ENCODE measurements around the gene CHST11. TPM values are rescaled to one million over a fixed set of nuclear protein-coding genes. Genes with fewer than 3 reads are reported as not detected.

CHST11 gene
- total RNA-seq, 1 experiment from 2014 or later: 6.7 TPM

- H3K9me3 ChIP-seq (ENCODE audit: control insufficient read depth, low read depth, low read length): no peaks in the 10 kb centered on the region
- no peaks in the 10 kb centered on the region for H3K23me2 ChIP-seq (ENCODE audit: insufficient read length, low read depth, low read length, poor library complexity, severe bottlenecking)
- H3K14ac ChIP-seq (ENCODE audit: insufficient read depth, low read length): peak overlapping the region; percentile 6; the same call in 1 of the 2 replicates
- no peak overlapping the region for H2BK120ac ChIP-seq (ENCODE audit: low read depth, low read length, poor library complexity, severe bottlenecking)
- H4K8ac ChIP-seq (replicated peaks; ENCODE audit: insufficient read length, low read depth, low read length): no peak overlapping the region
- no peak overlapping the region for H3K23ac ChIP-seq (ENCODE audit: insufficient read length, low read depth, low read length)
- H4K91ac ChIP-seq (ENCODE audit: insufficient read length, low read depth, low read length): no peak overlapping the region
- no peak overlapping the region for H3K9ac ChIP-seq (ENCODE audit: extremely low read depth, insufficient read length, low read length)
- no peak overlapping the region for H2BK5ac ChIP-seq (ENCODE audit: insufficient read length, low read length)
- no peaks in the 10 kb centered on the region for H3K27me3 ChIP-seq (ENCODE audit: insufficient read depth, low read length)
- H3K27ac Mint-ChIP-seq: peak overlapping the region in 1 of 3 experiments; percentile 42; a peak in 2 of 7 replicates
- no peaks in the 10 kb centered on the region for H3K9me3 Mint-ChIP-seq
- H3K79me2 ChIP-seq (ENCODE audit: insufficient read depth, low read length): no peaks in the 10 kb centered on the region
- no peak for DNase-seq
- no peak overlapping the region for H3K4ac ChIP-seq (ENCODE audit: low read depth, low read length)
- no peak overlapping the region for H2BK12ac ChIP-seq (ENCODE audit: insufficient read length, low read depth, low read length)
- no peak overlapping the region for H3K27ac ChIP-seq (ENCODE audit: insufficient read length, low read depth, low read length)
- H3K4me1 Mint-ChIP-seq: peaks cover 29 to 51% of the 10 kb centered on the region in 2 experiments
- TF ChIP-seq CTCF (conservative IDR thresholded peaks at IDR 0.05): no peak
- H3K18ac ChIP-seq (ENCODE audit: insufficient read length, low read depth, low read length): no peak overlapping the region
- H3K4me3 Mint-ChIP-seq: no peak overlapping the region
- H3K4me1 ChIP-seq (ENCODE audit: insufficient read depth, low read length): peaks cover 8% of the 10 kb centered on the region; the same call in 1 of the 2 replicates
- H4K5ac ChIP-seq (ENCODE audit: insufficient read length, low read depth, low read length): no peak overlapping the region
- WGBS (ENCODE audit: extremely low coverage, insufficient read length, low lambda C conversion rate): no CpG with 5 or more reads among the region's 13 CpGs
- H3K27me3 Mint-ChIP-seq (ENCODE audit: low read depth): no peaks in the 10 kb centered on the region
- H4K20me1 ChIP-seq (ENCODE audit: control insufficient read depth, insufficient read depth, insufficient read length): no peaks in the 10 kb centered on the region
- no peak overlapping the region for H2AFZ ChIP-seq (ENCODE audit: low read length)
- no peak overlapping the region for H2BK20ac ChIP-seq (ENCODE audit: low read depth, low read length, poor library complexity, severe bottlenecking)
- no peak overlapping the region for H3K4me2 ChIP-seq (ENCODE audit: insufficient read depth, insufficient read length, low read length)
- no peaks in the 10 kb centered on the region for H3K79me1 ChIP-seq (ENCODE audit: insufficient read depth, low read depth, low read length, poor library complexity, severe bottlenecking)
- no peak overlapping the region for H3T11ph ChIP-seq (ENCODE audit: low read length)
- H2AK5ac ChIP-seq (ENCODE audit: insufficient read length, low read length): no peak overlapping the region
- no peak overlapping the region; the same call in 1 of the 2 replicates for H2BK15ac ChIP-seq (ENCODE audit: low read depth, low read length)
- no peak overlapping the region for H3K56ac ChIP-seq (ENCODE audit: insufficient read length, low read depth, low read length)
- H3K36me3 Mint-ChIP-seq (ENCODE audit: insufficient read depth in 1 of 3, low read depth in 3 of 3): no peaks in the 10 kb centered on the region
These were observed 263.1 kb downstream of the CHST11 start for GRCh38 chr12:104719700-104720338.
